AG10803 (cell line): Measurements from ENCODE around the gene SLC38A7.

Experiments
- DNase-seq: peaks from one replicate; pipeline ENCODE4 v3.0.0; 2010; ENCODE audit warnings: low read depth
- H3K4me3 ChIP-seq: 2 replicates; pipeline ENCODE4 v1.5.1; 2011; ENCODE audit warnings: mild to moderate bottlenecking, low read length, control low read depth
- TF ChIP-seq, protein P1 (sequence below): conservative IDR thresholded peaks from 2 replicates; pipeline ENCODE4 v1.5.1; 2011; ENCODE audit warnings: mild to moderate bottlenecking, low read length, control low read depth, inconsistent platforms

SLC38A7 gene

DNA sequence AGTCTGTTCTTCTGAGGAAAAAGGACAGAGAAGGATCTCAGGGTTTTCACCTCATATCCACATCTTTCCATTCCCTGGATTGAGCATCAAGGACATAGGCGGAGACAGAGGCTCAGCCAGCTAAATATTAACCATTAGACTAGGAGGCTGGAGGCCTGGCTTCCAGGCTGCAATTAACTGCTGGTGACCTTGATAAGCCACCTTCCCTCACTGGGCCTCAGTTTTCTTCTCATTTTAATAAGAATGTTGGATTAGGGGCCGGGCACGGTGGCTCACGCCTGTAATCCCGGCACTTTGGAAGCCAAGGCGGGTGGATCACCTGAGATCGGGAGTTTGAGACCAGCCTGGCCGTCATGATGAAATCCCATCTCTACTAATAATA is 29.4 kb downstream of the SLC38A7 start:
- no peak overlapping the region for H3K4me3 ChIP-seq
- TF ChIP-seq, protein P1, sequence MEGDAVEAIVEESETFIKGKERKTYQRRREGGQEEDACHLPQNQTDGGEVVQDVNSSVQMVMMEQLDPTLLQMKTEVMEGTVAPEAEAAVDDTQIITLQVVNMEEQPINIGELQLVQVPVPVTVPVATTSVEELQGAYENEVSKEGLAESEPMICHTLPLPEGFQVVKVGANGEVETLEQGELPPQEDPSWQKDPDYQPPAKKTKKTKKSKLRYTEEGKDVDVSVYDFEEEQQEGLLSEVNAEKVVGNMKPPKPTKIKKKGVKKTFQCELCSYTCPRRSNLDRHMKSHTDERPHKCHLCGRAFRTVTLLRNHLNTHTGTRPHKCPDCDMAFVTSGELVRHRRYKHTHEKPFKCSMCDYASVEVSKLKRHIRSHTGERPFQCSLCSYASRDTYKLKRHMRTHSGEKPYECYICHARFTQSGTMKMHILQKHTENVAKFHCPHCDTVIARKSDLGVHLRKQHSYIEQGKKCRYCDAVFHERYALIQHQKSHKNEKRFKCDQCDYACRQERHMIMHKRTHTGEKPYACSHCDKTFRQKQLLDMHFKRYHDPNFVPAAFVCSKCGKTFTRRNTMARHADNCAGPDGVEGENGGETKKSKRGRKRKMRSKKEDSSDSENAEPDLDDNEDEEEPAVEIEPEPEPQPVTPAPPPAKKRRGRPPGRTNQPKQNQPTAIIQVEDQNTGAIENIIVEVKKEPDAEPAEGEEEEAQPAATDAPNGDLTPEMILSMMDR = no peak
- DNase-seq = no peak

DNA sequence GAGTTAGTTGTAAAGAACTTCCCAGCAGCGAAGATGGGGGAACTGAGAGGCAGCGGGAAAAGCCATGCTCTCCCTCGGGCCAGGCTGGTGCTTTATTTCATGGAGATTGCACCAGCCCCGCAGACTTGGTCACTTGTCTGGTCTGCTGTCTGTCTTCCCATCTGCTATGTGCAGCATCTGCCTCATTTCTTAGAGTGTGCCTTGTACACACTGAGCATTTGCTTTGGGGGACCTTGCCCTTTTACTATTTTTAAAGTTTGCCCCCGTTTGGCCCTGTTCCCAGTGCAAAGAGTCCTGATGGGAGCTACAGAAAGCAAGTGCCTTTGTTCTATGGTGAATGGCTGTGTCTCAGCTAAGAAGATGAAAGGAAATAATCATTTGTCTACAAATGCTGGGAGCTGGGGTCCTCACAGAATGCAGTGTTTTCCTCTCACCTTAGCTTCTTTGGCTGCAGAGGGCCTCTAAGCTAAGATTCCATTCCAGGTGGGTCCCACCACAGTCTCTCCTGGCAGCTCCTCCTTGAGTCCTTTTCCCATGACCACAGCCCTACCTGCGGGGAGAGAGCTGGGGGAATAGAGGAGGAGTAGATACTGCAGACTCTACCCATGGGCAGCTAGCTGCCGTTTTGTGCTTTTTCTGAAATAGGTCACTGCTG is 29.9 kb downstream of the SLC38A7 start:
- no peak for DNase-seq

DNA sequence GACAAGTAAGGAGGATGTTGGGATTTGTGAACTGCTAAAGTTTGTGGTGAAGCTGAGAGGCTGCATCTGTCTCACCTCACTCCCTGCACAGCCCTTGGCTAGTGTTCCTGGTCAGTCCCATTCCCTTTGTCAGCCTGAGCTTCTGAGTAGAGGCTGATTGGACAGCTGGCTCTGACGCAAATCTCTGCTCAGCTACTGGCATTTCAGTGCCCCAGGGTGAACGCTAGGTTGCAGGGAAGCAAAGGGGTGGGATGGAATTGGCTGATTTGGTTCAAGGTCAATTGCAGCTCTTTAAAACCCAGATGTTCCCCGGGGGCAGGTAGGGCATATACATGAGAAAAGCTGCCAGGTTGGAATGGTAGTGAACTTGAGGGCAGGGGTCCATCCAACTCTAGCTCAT is 31.8 kb downstream of the SLC38A7 start:
- no peak overlapping the region for H3K4me3 ChIP-seq
- TF ChIP-seq, protein P1 = no peak
- no peak for DNase-seq

More for the DNA sequence above, 29.9 kb downstream of the SLC38A7 start:
- no peak overlapping the region for H3K4me3 ChIP-seq
- TF ChIP-seq, protein P1 = no peak

DNA sequence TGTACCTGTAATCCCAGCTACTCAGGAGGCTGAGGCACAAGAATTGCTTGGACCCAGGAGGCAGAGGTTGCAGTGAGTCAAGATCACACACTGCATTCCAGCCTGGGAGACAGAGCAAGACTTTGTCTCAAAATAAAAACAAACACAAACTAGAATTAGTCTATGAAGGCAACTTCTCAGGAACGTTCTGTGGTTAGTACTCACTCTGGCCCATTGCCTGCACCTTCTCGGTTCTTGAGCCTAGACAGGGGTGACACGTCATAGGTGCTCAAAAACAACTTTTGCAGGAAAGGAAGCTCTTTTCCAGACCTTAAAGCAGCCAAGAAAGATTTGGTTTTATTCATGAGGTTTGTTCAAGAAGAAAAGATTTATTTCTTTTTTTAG is 32.6 kb downstream of the SLC38A7 start:
- DNase-seq = peak; percentile 48
- TF ChIP-seq, protein P1 = no peak
- no peak overlapping the region for H3K4me3 ChIP-seq

DNA sequence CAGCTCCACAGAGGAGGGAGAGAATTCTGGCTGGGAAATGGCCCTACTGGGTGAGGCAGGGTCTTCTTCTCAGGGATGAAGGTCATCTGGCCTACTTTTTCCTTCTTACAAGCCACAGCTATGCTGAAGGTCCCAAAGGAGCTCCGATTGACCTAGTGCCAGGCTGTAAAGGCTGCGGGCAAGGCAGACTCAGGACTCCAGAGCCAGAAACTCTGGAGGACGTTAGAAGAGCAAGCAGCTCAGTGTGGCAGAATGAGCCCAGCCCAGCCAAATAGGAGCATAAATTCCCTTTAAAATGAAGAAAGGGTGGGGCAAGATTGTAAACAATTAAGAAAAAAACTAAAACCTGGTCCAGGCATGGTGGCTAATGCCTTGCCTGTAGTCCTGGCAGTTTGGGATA is 34.9 kb downstream of the SLC38A7 start:
- no peak overlapping the region for H3K4me3 ChIP-seq
- TF ChIP-seq, protein P1 = no peak
- DNase-seq = no peak

DNA sequence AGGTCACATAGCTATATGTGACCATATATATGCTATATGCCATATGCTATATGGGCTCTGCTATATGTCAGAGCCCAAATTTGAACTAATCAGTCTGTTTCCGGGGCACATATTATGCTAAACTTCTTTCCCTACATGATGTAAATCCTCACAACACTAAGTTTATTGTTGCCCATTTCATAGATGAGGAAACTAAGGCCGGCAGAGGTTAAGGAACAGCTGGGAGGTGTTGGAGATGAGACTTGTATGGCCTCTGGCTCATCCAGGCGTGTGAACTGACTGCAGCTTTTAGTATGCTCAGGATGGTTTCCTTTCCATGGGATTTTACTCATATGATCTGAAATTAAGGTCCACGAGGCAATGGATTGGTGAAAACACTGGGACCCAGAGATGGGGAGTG is 37.5 kb downstream of the SLC38A7 start:
- H3K4me3 ChIP-seq = no peak overlapping the region
- no peak for DNase-seq
- TF ChIP-seq, protein P1 = no peak

DNA sequence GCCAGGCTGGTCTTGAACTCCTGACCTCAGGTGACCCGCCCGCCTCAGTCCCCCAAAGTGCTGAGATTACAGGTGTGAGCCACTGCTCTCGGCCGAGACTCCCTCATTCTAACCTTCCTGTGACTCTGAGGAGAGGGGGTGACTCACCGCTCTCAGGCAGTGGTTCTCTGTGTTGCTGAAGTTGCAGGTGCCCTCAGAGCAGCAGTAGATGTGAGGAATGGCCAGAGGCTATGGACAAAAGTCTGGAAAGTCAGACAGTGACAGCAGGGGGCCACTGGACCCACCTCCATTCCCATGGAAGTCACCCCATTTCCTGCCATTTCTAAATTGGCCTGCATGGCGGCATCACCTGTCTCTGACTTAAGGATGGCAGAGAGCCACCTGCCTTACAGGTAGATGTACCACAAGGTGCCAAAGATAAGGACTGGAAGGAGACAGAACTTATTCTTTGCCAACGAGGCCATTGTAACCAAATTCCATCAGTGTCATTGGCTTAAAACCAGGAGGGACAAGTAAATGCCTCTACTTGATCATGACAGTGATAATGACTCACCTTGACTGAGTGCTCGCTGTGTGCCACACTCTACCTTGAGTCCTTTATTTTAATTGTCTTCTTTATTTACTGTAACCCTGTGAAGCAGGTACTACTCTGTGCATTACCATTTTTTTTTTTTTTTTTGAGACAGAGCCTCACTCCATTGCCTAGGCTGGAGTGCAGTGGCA is 39.6 kb downstream of the SLC38A7 start:
- H3K4me3 ChIP-seq = no peak overlapping the region
- no peak for DNase-seq
- TF ChIP-seq, protein P1 = no peak
